DND-41 (cell line): ENCODE data around the gene PORCN.

Source experiments
- EZH2 ChIP-seq: IDR thresholded peaks from 3 replicates; pipeline ENCODE4 v1.6.1; 2012; ENCODE audit warnings: borderline replicate concordance, low read depth, mild to moderate bottlenecking, moderate library complexity, low read length, inconsistent platforms; ENCODE audit not compliant: severe bottlenecking
- TF ChIP-seq, protein P1 (sequence below): IDR thresholded peaks from 2 replicates; pipeline ENCODE4 v1.5.1; 2012; ENCODE audit warnings: borderline replicate concordance, low read length, moderate library complexity, mild to moderate bottlenecking; ENCODE audit not compliant: poor library complexity, severe bottlenecking; ENCODE audit errors: extremely low read depth

DNA sequence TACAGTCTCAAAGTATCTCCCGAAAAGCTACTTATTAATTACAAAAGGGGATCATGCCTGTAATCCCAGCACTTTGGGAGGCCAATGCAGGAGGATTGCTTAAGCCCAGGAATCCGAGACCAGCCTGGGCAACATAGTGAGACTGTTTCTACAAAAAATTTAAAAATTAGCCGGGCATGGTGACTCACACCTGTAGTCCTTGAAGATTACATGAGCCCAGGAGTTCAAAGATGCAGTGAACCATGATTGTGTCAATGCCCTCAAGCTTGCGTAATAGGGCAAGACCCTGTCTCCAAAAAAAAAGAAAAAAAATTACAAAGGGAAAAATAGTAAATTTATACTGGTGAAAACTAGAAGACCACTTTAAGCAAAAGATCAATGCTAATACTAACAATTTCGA, 3.3 kb upstream of the PORCN start:
- TF ChIP-seq, protein P1, sequence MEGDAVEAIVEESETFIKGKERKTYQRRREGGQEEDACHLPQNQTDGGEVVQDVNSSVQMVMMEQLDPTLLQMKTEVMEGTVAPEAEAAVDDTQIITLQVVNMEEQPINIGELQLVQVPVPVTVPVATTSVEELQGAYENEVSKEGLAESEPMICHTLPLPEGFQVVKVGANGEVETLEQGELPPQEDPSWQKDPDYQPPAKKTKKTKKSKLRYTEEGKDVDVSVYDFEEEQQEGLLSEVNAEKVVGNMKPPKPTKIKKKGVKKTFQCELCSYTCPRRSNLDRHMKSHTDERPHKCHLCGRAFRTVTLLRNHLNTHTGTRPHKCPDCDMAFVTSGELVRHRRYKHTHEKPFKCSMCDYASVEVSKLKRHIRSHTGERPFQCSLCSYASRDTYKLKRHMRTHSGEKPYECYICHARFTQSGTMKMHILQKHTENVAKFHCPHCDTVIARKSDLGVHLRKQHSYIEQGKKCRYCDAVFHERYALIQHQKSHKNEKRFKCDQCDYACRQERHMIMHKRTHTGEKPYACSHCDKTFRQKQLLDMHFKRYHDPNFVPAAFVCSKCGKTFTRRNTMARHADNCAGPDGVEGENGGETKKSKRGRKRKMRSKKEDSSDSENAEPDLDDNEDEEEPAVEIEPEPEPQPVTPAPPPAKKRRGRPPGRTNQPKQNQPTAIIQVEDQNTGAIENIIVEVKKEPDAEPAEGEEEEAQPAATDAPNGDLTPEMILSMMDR = no peak
- no peak for TF ChIP-seq EZH2
